ENCODE measurements around the gene UNC5B.

UNC5B gene

DNA sequence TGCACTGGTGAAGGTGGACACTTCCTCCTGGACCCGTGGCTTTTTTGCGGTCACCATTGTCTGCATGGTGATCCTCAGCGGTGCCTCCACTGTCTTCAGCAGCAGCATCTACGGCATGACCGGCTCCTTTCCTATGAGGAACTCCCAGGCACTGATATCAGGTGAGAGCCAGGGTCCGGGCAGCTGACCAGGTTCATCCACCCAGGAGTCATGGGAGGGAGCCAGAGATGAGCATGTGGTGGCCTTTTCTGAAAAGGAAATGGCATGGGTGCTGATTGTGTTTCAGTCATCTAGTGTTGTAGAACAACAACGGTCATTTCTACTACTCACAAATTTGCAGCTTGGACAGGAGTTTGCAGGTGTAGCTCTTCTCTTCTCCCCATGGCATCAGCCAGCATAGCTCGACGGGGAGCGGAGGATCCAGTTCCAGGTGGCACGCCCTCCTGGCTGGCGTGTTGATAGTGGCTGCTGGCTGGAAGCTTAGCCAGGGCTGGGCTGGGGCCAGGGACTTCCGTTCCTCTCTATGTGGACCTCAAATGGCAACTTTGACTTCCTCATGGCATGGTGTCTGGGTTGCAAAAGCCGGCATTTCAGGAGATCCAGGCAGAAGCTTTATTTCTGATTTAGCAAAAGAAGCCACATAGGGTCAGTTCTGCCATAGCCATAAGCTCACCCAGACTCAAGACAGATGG lies 139.4 kb downstream of the UNC5B start:
- Histone ChIP-seq H3K27me3 (ENCODE audit: control insufficient read depth, insufficient read depth, low read length) (no peaks in the 10 kb centered on the region), H3K4me3 (ENCODE audit: low read depth, low read length) (no peak overlapping the region), H3K79me2 (no peaks in the 10 kb centered on the region), H3K36me3 (ENCODE audit: control insufficient read depth, insufficient read depth, low read length) (no peaks in the 10 kb centered on the region), H3K9ac (no peak overlapping the region), H3K9me3 (ENCODE audit: control insufficient read depth, low read length) (no peaks in the 10 kb centered on the region), H2AFZ (no peak overlapping the region), H3K27ac (no peak overlapping the region), H3K4me1 (no peaks in the 10 kb centered on the region), H3K4me2 (ENCODE audit: low read length) (no peak overlapping the region)
- TF ChIP-seq, protein P1, sequence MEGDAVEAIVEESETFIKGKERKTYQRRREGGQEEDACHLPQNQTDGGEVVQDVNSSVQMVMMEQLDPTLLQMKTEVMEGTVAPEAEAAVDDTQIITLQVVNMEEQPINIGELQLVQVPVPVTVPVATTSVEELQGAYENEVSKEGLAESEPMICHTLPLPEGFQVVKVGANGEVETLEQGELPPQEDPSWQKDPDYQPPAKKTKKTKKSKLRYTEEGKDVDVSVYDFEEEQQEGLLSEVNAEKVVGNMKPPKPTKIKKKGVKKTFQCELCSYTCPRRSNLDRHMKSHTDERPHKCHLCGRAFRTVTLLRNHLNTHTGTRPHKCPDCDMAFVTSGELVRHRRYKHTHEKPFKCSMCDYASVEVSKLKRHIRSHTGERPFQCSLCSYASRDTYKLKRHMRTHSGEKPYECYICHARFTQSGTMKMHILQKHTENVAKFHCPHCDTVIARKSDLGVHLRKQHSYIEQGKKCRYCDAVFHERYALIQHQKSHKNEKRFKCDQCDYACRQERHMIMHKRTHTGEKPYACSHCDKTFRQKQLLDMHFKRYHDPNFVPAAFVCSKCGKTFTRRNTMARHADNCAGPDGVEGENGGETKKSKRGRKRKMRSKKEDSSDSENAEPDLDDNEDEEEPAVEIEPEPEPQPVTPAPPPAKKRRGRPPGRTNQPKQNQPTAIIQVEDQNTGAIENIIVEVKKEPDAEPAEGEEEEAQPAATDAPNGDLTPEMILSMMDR (IDR thresholded peaks at IDR 0.05), result no peak
